HL-60/S4 treated with phorbol 12-myristate 13-acetate at 8.2 ng/mL for 4 days and 3 days (cell line): Measurements from ENCODE around the gene SCYL2.

Source experiments
- in situ Hi-C: fragments of 300-500 bp; cut with MboI; formaldehyde crosslinking; loops from 2 replicates; pipeline ENCODE4 v1.15.0; 2022; ENCODE audit warnings: low sequenced_read_pairs

SCYL2 gene

GRCh38 chr12:100372853-100373640 is 106.1 kb downstream of the SCYL2 start:
- in situ Hi-C loops = no loop called here

- in situ Hi-C loops = no loop called here
Measured at GRCh38 chr12:100375038-100375735, 108.2 kb downstream of the SCYL2 start.

GRCh38 chr12:100376161-100376560 is 109.2 kb downstream of the SCYL2 start:
- in situ Hi-C loops = no loop called here

- in situ Hi-C loops = no loop called here
Measured at GRCh38 chr12:100381379-100381778, 114.4 kb downstream of the SCYL2 start.

- in situ Hi-C loops = no loop called here
Measured at GRCh38 chr12:100382338-100382737, 115.4 kb downstream of the SCYL2 start.

- in situ Hi-C loops = no loop called here
Measured at GRCh38 chr12:100383586-100384558, 116.9 kb downstream of the SCYL2 start.

DNA sequence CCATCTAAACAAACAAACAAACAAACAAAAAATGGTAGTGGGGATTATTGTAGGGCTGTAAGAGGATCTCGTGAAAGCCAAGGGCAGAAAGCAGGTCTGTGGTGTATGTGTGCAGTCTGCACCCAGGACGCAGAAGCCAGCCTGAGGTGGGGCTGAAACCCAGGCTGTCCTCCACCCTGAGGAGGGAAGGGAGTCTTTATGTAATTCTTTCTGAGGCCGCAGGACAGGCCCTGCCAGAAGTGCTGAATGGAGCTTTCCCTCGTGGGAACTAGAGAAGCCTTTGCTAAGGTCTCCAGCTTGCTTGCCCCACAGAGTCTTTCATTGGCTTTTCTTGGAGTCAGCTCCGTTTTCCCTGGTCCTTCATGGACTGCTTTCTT is 117.6 kb downstream of the SCYL2 start:
- in situ Hi-C loops = no loop called here

DNA sequence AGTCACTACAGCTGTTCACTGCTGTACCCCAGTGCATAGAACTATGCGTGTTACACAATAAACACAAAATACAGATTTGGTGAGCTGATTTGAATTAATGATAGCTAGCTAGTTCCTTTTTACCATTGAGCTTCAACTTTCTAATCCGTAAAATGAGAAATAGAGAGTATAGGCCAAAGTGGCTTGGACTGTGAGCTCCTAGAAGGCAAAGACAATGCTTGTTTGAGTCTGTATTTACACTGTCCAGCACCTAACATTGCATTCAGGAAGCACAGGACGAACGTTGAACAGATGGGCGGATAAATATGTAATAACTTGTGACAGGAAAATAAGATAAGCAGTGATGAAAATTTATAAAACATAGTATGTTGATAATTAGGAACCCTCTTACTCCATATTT is 121.4 kb downstream of the SCYL2 start:
- in situ Hi-C loops = no loop called here
